Measurements from ENCODE around the gene FILIP1L.
"Not testable (repeated sequence)": the region's sequence is repeated elsewhere in the genome, so short reads cannot be mapped to it uniquely, and the experiment has no call there.

FILIP1L gene

GRCh38 chr3:100097919-100098783 is 16.1 kb downstream of the FILIP1L start:
- TF ChIP-seq ZNF274 (IDR thresholded peaks at IDR 0.05; ENCODE audit: low read depth, low read length), result no peak

GRCh38 chr3:100096866-100097265 is 17.4 kb downstream of the FILIP1L start:
- no peak for TF ChIP-seq ZNF274 (IDR thresholded peaks at IDR 0.05; ENCODE audit: low read depth, low read length)
- no peak overlapping the region for H3K4me3 ChIP-seq (ENCODE audit: low read length)

More at GRCh38 chr3:100097919-100098783, 16.1 kb downstream of the FILIP1L start:
- H3K4me3 ChIP-seq (ENCODE audit: low read length), result no peak overlapping the region

GRCh38 chr3:100096286-100096685 is 18.0 kb downstream of the FILIP1L start:
- not testable (repeated sequence) for H3K4me3 ChIP-seq (ENCODE audit: low read length)

GRCh38 chr3:100093831-100094230 is 20.5 kb downstream of the FILIP1L start:
- H3K4me3 ChIP-seq (ENCODE audit: low read length), result no peak overlapping the region
- TF ChIP-seq ZNF274 (IDR thresholded peaks at IDR 0.05; ENCODE audit: low read depth, low read length), result no peak

GRCh38 chr3:100090669-100091005 is 23.7 kb downstream of the FILIP1L start:
- TF ChIP-seq ZNF274 (IDR thresholded peaks at IDR 0.05; ENCODE audit: low read depth, low read length), result no peak

GRCh38 chr3:100089812-100090668 is 24.3 kb downstream of the FILIP1L start:
- TF ChIP-seq ZNF274 (IDR thresholded peaks at IDR 0.05; ENCODE audit: low read depth, low read length), result no peak
- no peak overlapping the region for H3K4me3 ChIP-seq (ENCODE audit: low read length)

More at GRCh38 chr3:100090669-100091005, 23.7 kb downstream of the FILIP1L start:
- H3K4me3 ChIP-seq (ENCODE audit: low read length), result no peak overlapping the region

GRCh38 chr3:100088735-100089368 is 25.4 kb downstream of the FILIP1L start:
- no peak overlapping the region for H3K4me3 ChIP-seq (ENCODE audit: low read length)
- no peak for TF ChIP-seq ZNF274 (IDR thresholded peaks at IDR 0.05; ENCODE audit: low read depth, low read length)

GRCh38 chr3:100087198-100087597 is 27.1 kb downstream of the FILIP1L start:
- no peak for TF ChIP-seq ZNF274 (IDR thresholded peaks at IDR 0.05; ENCODE audit: low read depth, low read length)
- H3K4me3 ChIP-seq (ENCODE audit: low read length), result no peak overlapping the region

GRCh38 chr3:100086401-100086800 is 27.9 kb downstream of the FILIP1L start:
- TF ChIP-seq ZNF274 (IDR thresholded peaks at IDR 0.05; ENCODE audit: low read depth, low read length), result no peak
- H3K4me3 ChIP-seq (ENCODE audit: low read length), result no peak overlapping the region

- TF ChIP-seq ZNF274 (IDR thresholded peaks at IDR 0.05; ENCODE audit: low read depth, low read length), result no peak
Measured at GRCh38 chr3:100084100-100084806, 30.0 kb downstream of the FILIP1L start.

GRCh38 chr3:100083209-100083608 is 31.1 kb downstream of the FILIP1L start:
- H3K4me3 ChIP-seq (ENCODE audit: low read length), result no peak overlapping the region

More at GRCh38 chr3:100084100-100084806, 30.0 kb downstream of the FILIP1L start:
- H3K4me3 ChIP-seq (ENCODE audit: low read length), result no peak overlapping the region

GRCh38 chr3:100082714-100083113 is 31.6 kb downstream of the FILIP1L start:
- H3K4me3 ChIP-seq (ENCODE audit: low read length), result no peak overlapping the region
- TF ChIP-seq ZNF274 (IDR thresholded peaks at IDR 0.05; ENCODE audit: low read depth, low read length), result no peak

More at GRCh38 chr3:100083209-100083608, 31.1 kb downstream of the FILIP1L start:
- TF ChIP-seq ZNF274 (IDR thresholded peaks at IDR 0.05; ENCODE audit: low read depth, low read length), result no peak

- no peak for TF ChIP-seq ZNF274 (IDR thresholded peaks at IDR 0.05; ENCODE audit: low read depth, low read length)
- H3K4me3 ChIP-seq (ENCODE audit: low read length), result no peak overlapping the region
Measured at GRCh38 chr3:100081986-100082692, 32.2 kb downstream of the FILIP1L start.
